HepG2 (cell line): ENCODE data around the gene CLIC6.

Source experiments
- BORCS8-MEF2B ChIP-seq: sonication (generic); formaldehyde crosslinking; IDR thresholded peaks from 2 replicates; pipeline ENCODE4 v1.8.0; 2022; ENCODE audit warnings: mild to moderate bottlenecking, missing genetic modification reagents
- FOXK1 ChIP-seq: sonication (generic); formaldehyde crosslinking; IDR thresholded peaks from 2 replicates; pipeline ENCODE4 v1.4.0; 2020; ENCODE audit warnings: low read depth, missing genetic modification reagents, borderline replicate concordance
- KLF16 ChIP-seq, 2 experiments: sonication (generic) in 1 of 2; formaldehyde crosslinking in 1 of 2; IDR thresholded peaks; 2 replicates each; pipeline versions ENCODE4 v1.6.1 to v1.8.0; 2016 to 2023; ENCODE audit warnings: missing genetic modification reagents in 2 of 2, missing compliant biosample characterization in 1 of 2
- MYNN ChIP-seq: sonication (generic); formaldehyde crosslinking; IDR thresholded peaks from 2 replicates; pipeline ENCODE4 v1.4.0; 2020; ENCODE audit warnings: mild to moderate bottlenecking, low read depth, missing genetic modification reagents
- NFKB2 ChIP-seq: sonication (generic); formaldehyde crosslinking; IDR thresholded peaks from 2 replicates; pipeline ENCODE4 v1.4.0; 2020; ENCODE audit warnings: missing genetic modification reagents, borderline replicate concordance
- POLR2AphosphoS5 ChIP-seq: IDR thresholded peaks from 2 replicates; pipeline ENCODE4 v1.6.1; 2012; ENCODE audit warnings: low read depth, low read length
- PRPF4 ChIP-seq: fragments of 200-400 bp; formaldehyde crosslinking; IDR thresholded peaks from 2 replicates; pipeline ENCODE4 v1.6.1; 2016; ENCODE audit warnings: low read length, low read depth; ENCODE audit not compliant: poor library complexity, severe bottlenecking
- RNF2 ChIP-seq: fragments of 450-650 bp; conservative IDR thresholded peaks from 2 replicates; pipeline ENCODE4 v1.6.1; 2016; ENCODE audit warnings: low read depth
- SIN3A ChIP-seq: IDR thresholded peaks from 2 replicates; pipeline ENCODE4 v1.6.1; 2011; ENCODE audit warnings: low read depth, mild to moderate bottlenecking, control low read depth, low read length, borderline replicate concordance
- TEAD2 ChIP-seq: sonication (generic); formaldehyde crosslinking; IDR thresholded peaks from 2 replicates; pipeline ENCODE4 v1.9.0; 2021; ENCODE audit warnings: missing genetic modification reagents
- ZNF563 ChIP-seq: sonication (generic); formaldehyde crosslinking; IDR thresholded peaks from 2 replicates; pipeline ENCODE4 v1.8.0; 2022; ENCODE audit warnings: mild to moderate bottlenecking, moderate library complexity, missing genetic modification reagents
- ZNF766 ChIP-seq: sonication (generic); formaldehyde crosslinking; IDR thresholded peaks from 2 replicates; pipeline ENCODE4 v1.5.0; 2020; ENCODE audit warnings: missing genetic modification reagents, borderline replicate concordance
- ZNF777 ChIP-seq: sonication (generic); formaldehyde crosslinking; IDR thresholded peaks from 2 replicates; pipeline ENCODE4 v1.4.0; 2020; ENCODE audit warnings: missing genetic modification reagents
- TF ChIP-seq, protein P1 (sequence below): sonication (generic); formaldehyde crosslinking; IDR thresholded peaks from 2 replicates; pipeline ENCODE4 v1.5.0; 2020; ENCODE audit warnings: mild to moderate bottlenecking, missing genetic modification reagents, moderate library complexity

DNA sequence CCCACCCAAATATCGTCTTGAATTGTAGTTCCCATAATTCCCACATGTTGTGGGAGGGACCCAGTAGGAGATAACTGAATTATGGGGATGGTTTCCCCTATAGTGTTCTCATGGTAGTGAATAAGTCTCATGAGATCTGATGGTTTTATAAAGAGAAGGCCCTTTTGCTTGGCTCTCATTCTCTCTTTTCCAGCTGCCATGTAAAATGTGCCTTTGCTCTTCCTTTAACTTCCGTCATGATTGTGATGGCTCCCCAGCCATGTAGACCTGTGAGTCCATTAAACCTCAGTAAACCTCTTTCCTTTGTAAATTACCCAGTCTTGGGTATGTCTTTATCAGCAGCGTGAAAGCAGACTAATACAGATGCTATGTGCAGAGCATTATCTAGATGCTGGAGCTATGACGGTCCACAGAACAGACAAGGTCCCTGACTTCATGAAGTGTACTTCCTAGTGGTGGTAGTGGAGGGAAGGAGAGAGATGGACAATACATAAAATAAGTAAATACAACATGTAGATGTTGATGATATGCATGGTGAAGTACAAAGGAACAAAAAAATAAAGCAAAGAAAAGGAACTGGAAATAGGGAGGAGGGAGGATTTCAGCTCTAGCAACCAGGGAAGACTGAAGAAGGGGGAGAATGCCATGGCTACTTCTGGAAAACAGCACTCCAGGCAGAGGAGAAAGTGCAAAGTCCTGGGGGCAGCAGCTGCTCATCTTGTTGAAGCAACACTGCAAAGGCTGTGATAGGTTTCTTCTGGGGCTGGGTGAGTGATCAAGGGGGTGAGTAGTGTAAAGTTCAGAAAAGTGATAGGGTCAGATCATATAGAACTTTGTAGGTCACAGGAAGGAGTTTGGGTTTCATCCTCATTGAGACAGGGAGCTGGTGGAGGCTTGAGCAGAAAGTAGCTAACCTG lies 47.1 kb upstream of the CLIC6 start:
- no peak for TF ChIP-seq BORCS8-MEF2B (CRISPR knock-in tag)
- no peak for TF ChIP-seq RNF2
- TF ChIP-seq PRPF4 = no peak
- TF ChIP-seq ZNF777 = no peak
- no peak for TF ChIP-seq ZNF563 (CRISPR knock-in tag)
- TF ChIP-seq POLR2AphosphoS5 = no peak
- no peak for TF ChIP-seq NFKB2
- no peak for TF ChIP-seq SIN3A
- no peak for TF ChIP-seq TEAD2 (CRISPR knock-in tag)
- TF ChIP-seq, protein P1, sequence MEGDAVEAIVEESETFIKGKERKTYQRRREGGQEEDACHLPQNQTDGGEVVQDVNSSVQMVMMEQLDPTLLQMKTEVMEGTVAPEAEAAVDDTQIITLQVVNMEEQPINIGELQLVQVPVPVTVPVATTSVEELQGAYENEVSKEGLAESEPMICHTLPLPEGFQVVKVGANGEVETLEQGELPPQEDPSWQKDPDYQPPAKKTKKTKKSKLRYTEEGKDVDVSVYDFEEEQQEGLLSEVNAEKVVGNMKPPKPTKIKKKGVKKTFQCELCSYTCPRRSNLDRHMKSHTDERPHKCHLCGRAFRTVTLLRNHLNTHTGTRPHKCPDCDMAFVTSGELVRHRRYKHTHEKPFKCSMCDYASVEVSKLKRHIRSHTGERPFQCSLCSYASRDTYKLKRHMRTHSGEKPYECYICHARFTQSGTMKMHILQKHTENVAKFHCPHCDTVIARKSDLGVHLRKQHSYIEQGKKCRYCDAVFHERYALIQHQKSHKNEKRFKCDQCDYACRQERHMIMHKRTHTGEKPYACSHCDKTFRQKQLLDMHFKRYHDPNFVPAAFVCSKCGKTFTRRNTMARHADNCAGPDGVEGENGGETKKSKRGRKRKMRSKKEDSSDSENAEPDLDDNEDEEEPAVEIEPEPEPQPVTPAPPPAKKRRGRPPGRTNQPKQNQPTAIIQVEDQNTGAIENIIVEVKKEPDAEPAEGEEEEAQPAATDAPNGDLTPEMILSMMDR = no peak
- TF ChIP-seq FOXK1 (CRISPR knock-in tag) = no peak
- TF ChIP-seq KLF16 (CRISPR knock-in tag; IDR thresholded peaks at IDR 0.05) = no peak
- no peak for TF ChIP-seq ZNF766 (CRISPR knock-in tag)
- no peak for TF ChIP-seq MYNN
